Activated naive CD8-positive, alpha-beta T cell treated with anti-CD3 and anti-CD28 coated beads, Interleukin-2, amount 50 U/mL, for 24 hours (primary cell): ENCODE measurements around the gene BRIX1.
A peak's percentile ranks its signal among the peaks of the same experiment; 100 is the strongest.

ENCODE experiments used
- ATAC-seq: fragments of 150-1000 bp; cut with Tn5 transposase; one replicate; pipeline ENCODE4 v1.10.0; 2021
- DNase-seq: peaks from one replicate; pipeline ENCODE4 v3.0.0; 2021
- H3K27ac Mint-ChIP-seq: one replicate; pipeline ENCODE4 v1.8.0; 2021; ENCODE audit warnings: mild to moderate bottlenecking, mixed read lengths
- H3K27me3 Mint-ChIP-seq: one replicate; pipeline ENCODE4 v1.8.0; 2021; ENCODE audit warnings: mixed read lengths
- H3K36me3 Mint-ChIP-seq: one replicate; pipeline ENCODE4 v1.8.0; 2021; ENCODE audit warnings: low read depth, mixed read lengths
- H3K4me1 Mint-ChIP-seq: one replicate; pipeline ENCODE4 v1.8.0; 2021; ENCODE audit warnings: mixed read lengths
- H3K4me3 Mint-ChIP-seq: one replicate; pipeline ENCODE4 v1.8.0; 2021; ENCODE audit warnings: mild to moderate bottlenecking, moderate library complexity, mixed read lengths
- H3K9me3 Mint-ChIP-seq: one replicate; pipeline ENCODE4 v1.8.0; 2021; ENCODE audit warnings: mixed read lengths

Gene BRIX1, protein sequence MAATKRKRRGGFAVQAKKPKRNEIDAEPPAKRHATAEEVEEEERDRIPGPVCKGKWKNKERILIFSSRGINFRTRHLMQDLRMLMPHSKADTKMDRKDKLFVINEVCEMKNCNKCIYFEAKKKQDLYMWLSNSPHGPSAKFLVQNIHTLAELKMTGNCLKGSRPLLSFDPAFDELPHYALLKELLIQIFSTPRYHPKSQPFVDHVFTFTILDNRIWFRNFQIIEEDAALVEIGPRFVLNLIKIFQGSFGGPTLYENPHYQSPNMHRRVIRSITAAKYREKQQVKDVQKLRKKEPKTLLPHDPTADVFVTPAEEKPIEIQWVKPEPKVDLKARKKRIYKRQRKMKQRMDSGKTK

DNA sequence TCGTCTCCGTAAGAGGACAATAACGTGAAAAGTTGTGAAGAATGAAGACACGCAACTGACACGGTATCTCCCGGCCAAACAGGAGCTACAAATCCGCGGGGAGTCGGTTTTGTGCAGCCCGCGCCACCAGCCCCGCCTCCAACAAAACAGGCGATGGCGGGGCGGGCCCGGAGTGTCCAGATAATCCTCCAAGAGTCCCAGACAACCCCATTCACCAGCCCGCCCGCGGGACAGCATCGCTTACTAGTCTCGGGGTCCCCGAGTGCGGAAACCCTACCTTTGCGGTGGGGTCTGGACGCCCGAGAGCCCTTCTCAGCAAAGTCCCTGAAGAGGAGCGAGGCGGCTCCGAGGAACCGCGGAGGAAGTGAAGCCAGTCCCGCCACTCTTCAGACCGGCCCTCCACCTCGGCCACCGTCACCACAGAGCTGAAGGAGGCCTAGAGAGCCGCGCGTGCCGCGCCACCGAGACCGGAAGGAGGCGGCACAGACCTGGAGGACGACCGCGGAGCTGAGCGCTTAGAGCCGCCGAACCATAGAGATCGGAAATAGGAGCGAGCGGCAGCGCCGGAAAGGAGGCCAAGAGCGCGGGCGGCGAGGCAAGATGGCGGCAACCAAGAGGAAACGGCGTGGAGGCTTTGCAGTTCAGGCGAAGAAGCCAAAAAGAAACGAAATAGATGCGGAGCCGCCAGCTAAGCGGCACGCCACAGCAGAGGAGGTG is at the start of gene BRIX1, which contains the start of gene RAD1:
TSS of gene BRIX1 (plus strand) at position 573 of the 717 bp plus-strand sequence. CDS start at position 601, 28 bp downstream.
TSS of gene RAD1 (minus strand) at position 366 of the 717 bp plus-strand sequence. CDS start 612 bp downstream, outside the sequence.
- DNase-seq (peak; percentile 92), ATAC-seq (peak; percentile 99)
- Mint-ChIP-seq H3K27ac (no peak within 1 kb of the TSS), H3K27me3 (no peaks in the 10 kb centered on the region), H3K36me3 (peaks cover 47% of the 10 kb centered on the region), H3K4me3 (no peak within 1 kb of the TSS), H3K4me1 (peaks cover 38% of the 10 kb centered on the region), H3K9me3 (no peaks in the 10 kb centered on the region)

DNA sequence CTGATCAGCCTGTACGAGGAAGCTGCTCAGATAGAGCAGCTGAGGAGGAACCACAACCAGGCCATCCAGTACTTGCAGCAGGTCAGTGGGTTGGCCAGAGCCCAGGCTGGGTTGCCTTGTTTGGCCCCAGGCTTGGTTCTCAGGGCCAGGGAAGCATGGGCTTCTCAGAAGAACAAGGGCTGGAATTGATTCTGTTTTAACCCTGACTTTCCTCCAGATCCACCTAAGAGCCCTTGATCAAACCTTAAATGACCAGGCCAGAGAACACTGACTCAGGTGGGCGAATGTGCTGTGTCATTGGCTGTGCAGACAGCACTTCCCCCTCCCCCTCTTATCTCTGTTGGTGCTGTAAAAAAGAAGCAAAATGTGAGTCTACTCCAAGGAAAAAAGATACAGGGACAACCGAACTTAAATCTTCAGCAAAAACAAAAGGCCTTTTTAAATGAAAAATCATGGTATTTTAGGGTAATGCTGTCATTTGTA is 48.5 kb upstream of the BRIX1 start:
- DNase-seq (no peak), ATAC-seq (no peak)
- H3K9me3 Mint-ChIP-seq = no peaks in the 10 kb centered on the region
- no peak overlapping the region for H3K27ac Mint-ChIP-seq
- no peak overlapping the region for H3K4me3 Mint-ChIP-seq
- no peaks in the 10 kb centered on the region for H3K27me3 Mint-ChIP-seq
- no peaks in the 10 kb centered on the region for H3K4me1 Mint-ChIP-seq
- no peaks in the 10 kb centered on the region for H3K36me3 Mint-ChIP-seq

GRCh38 chr5:34867660-34868059 is 47.9 kb upstream of the BRIX1 start:
- H3K27me3 Mint-ChIP-seq = no peaks in the 10 kb centered on the region
- H3K27ac Mint-ChIP-seq = no peak overlapping the region
- no peaks in the 10 kb centered on the region for H3K9me3 Mint-ChIP-seq
- no peak overlapping the region for H3K4me3 Mint-ChIP-seq
- H3K4me1 Mint-ChIP-seq = no peaks in the 10 kb centered on the region
- H3K36me3 Mint-ChIP-seq = no peaks in the 10 kb centered on the region
- DNase-seq (no peak), ATAC-seq (no peak)

DNA sequence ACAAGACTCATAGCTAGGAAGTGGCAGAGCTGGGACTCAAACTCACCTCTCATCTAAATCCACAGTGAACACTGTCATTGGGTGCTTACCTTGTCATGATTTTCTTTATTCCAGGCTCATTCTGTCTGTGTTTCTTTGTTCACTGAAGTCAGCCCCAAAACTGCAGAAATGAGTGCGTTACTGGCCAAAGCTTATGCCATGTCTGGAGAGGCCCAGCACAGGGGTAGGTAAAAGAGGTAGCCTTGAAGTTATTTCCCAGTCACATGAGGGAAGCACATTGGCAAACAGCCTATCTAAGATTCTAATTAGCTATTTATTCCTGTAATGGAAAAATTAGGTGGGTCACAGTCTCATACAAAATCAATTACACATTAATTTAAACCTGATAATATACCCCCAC is 46.7 kb upstream of the BRIX1 start:
- no peaks in the 10 kb centered on the region for H3K9me3 Mint-ChIP-seq
- DNase-seq = no peak
- H3K36me3 Mint-ChIP-seq = no peaks in the 10 kb centered on the region
- no peaks in the 10 kb centered on the region for H3K27me3 Mint-ChIP-seq
- no peak for ATAC-seq
- H3K4me3 Mint-ChIP-seq = no peak overlapping the region
- H3K4me1 Mint-ChIP-seq = no peaks in the 10 kb centered on the region
- no peak overlapping the region for H3K27ac Mint-ChIP-seq

DNA sequence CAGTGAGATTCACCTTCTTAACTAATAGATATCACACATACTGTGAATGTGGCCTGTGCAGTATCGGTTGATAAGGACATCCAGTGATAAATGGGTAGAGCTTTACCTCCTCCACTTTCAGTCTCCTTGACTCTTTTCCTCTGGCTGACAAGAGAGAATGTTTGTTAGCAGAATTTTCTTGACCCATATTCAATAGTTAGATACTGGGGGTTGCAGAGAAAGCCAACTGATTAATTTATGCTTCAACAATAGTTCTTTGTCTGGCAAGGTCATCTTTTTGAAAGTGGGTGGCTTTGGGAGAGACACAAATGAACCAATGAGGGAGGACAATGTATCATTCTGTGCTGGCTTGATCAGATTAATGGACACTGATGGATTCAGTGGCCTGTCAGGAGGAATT is 46.3 kb upstream of the BRIX1 start:
- Mint-ChIP-seq H3K36me3 (no peaks in the 10 kb centered on the region), H3K4me3 (no peak overlapping the region), H3K9me3 (no peaks in the 10 kb centered on the region), H3K27ac (no peak overlapping the region), H3K4me1 (no peaks in the 10 kb centered on the region), H3K27me3 (no peaks in the 10 kb centered on the region)
- DNase-seq = no peak
- no peak for ATAC-seq

GRCh38 chr5:34870382-34870781 is 45.1 kb upstream of the BRIX1 start:
- Mint-ChIP-seq H3K27ac (no peak overlapping the region), H3K36me3 (no peaks in the 10 kb centered on the region), H3K4me1 (no peaks in the 10 kb centered on the region), H3K9me3 (no peaks in the 10 kb centered on the region), H3K4me3 (no peak overlapping the region), H3K27me3 (no peaks in the 10 kb centered on the region)
- ATAC-seq = no peak
- DNase-seq = no peak

- Mint-ChIP-seq H3K4me3 (no peak overlapping the region), H3K27ac (no peak overlapping the region)
Observed at GRCh38 chr5:34876275-34876674, 39.2 kb upstream of the BRIX1 start.

DNA sequence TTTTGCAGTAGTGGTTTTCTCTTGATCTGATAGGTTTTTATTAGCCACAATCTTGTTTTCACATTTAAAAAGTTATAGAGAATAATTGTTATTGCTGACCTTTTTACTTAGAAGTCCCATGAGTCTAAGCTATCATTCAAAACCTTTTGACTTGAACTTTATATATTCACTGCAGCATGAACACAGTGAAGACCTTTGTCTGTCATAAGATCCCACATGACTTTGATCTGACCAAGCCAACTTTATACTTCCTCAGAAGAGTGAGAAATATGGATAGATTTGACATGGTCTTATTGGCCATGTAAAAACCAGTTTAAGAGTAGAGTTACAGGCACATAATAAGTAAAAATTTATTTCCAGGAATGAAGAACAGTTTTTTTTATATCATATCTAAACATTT is 34.3 kb upstream of the BRIX1 start:
- no peak overlapping the region for H3K4me3 Mint-ChIP-seq
- peaks cover 3% of the 10 kb centered on the region for H3K36me3 Mint-ChIP-seq
- H3K27ac Mint-ChIP-seq = no peak overlapping the region
- DNase-seq (no peak), ATAC-seq (no peak)
- peaks cover 4% of the 10 kb centered on the region for H3K9me3 Mint-ChIP-seq
- peaks cover 6% of the 10 kb centered on the region for H3K27me3 Mint-ChIP-seq
- no peaks in the 10 kb centered on the region for H3K4me1 Mint-ChIP-seq

More at GRCh38 chr5:34876275-34876674, 39.2 kb upstream of the BRIX1 start:
- H3K27me3 Mint-ChIP-seq = peaks cover 5% of the 10 kb centered on the region
- H3K4me1 Mint-ChIP-seq = no peaks in the 10 kb centered on the region
- H3K9me3 Mint-ChIP-seq = peaks cover 6% of the 10 kb centered on the region
- ATAC-seq (no peak), DNase-seq (no peak)
- peaks cover 4% of the 10 kb centered on the region for H3K36me3 Mint-ChIP-seq

DNA sequence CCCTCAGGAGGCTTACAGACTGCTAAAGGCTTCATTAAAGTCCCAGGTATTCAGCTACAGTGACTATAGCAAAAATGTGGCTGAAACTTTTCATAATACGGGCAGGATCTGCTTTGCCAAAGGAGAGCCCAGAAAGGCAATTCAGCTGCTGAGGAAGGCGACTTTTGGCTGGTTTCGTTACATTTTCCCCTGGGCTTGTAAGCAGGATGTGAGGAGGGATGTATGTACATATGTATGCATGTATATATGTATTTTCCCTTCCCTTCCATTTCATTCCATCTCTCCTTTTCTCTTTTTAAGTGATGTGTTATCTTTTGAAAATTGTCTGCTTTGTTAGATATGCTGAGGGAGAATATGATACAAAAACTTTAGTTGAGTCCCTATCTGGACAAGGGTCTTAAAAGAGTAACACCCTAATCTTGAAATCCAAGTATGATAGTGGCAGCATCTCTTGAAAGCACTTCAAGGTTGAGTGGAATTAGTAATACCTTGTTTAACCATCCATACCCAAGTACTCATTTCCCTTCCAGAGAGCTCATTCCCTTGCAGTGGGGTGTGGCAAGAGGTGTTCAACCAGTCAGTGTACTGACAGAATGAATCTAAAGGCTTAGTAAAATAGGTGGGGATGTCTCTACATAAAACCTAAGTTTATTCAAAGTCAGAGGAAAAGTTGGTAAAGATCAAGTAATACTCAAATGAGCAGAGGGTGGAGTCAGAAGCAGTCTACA is 29.0 kb upstream of the BRIX1 start:
- DNase-seq (no peak), ATAC-seq (no peak)
- Mint-ChIP-seq H3K9me3 (no peaks in the 10 kb centered on the region), H3K36me3 (no peaks in the 10 kb centered on the region), H3K27me3 (peaks cover 5% of the 10 kb centered on the region), H3K4me1 (no peaks in the 10 kb centered on the region), H3K27ac (no peak overlapping the region), H3K4me3 (no peak overlapping the region)

DNA sequence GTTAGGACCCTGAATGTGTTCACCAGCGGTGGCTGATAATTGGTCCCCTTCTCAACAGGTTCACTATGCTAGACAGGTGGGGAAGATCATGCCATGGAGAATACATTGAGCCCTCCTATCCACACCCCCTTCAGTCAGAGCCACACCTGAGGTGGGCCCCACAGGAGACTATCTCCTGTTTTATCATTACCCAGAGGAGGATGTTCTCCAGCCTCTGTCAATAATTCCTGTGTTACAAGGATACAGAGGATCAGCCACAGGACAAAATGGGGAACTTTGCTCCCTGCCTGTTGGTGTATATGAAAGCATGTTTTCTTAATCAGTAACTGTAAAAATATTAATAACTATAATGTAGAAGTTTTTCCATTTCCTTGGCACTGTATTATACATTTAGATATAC is 26.1 kb upstream of the BRIX1 start:
- H3K4me1 Mint-ChIP-seq = no peaks in the 10 kb centered on the region
- H3K4me3 Mint-ChIP-seq = no peak overlapping the region
- no peak for ATAC-seq
- no peak overlapping the region for H3K27ac Mint-ChIP-seq
- no peaks in the 10 kb centered on the region for H3K36me3 Mint-ChIP-seq
- peaks cover 2% of the 10 kb centered on the region for H3K27me3 Mint-ChIP-seq
- no peak for DNase-seq
- H3K9me3 Mint-ChIP-seq = no peaks in the 10 kb centered on the region

DNA sequence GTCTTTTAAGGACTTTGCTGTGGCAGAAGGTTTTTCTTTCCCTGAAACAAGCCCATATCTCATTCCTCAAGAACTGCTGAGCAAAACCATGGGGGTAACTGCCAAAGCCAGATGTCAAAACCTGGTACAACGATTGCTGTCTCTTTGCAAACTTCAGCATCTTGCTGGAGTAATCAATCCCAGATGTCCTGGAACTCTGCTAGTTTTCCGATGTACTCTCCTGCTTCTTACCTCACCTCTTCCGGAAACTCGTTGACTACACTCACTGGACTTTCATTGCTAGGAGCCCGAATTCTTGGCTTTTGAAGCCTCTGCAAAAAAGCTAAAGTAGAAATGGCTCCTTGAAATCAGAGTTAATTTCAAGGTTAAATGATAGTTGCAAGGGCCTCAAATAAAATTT is 23.5 kb upstream of the BRIX1 start:
- Mint-ChIP-seq H3K27ac (no peak overlapping the region), H3K27me3 (peaks cover 2% of the 10 kb centered on the region), H3K36me3 (peaks cover 6% of the 10 kb centered on the region), H3K9me3 (no peaks in the 10 kb centered on the region), H3K4me1 (no peaks in the 10 kb centered on the region), H3K4me3 (no peak overlapping the region)
- ATAC-seq = no peak
- no peak for DNase-seq

GRCh38 chr5:34892414-34892813 is 23.1 kb upstream of the BRIX1 start:
- no peak for ATAC-seq
- Mint-ChIP-seq H3K27ac (no peak overlapping the region), H3K9me3 (no peaks in the 10 kb centered on the region), H3K4me3 (no peak overlapping the region), H3K4me1 (no peaks in the 10 kb centered on the region), H3K27me3 (no peaks in the 10 kb centered on the region), H3K36me3 (peaks cover 6% of the 10 kb centered on the region)
- DNase-seq = no peak

- Mint-ChIP-seq H3K9me3 (no peaks in the 10 kb centered on the region), H3K4me3 (no peak overlapping the region), H3K27me3 (no peaks in the 10 kb centered on the region), H3K4me1 (no peaks in the 10 kb centered on the region), H3K36me3 (peaks cover 6% of the 10 kb centered on the region), H3K27ac (no peak overlapping the region)
- ATAC-seq (no peak), DNase-seq (no peak)
Observed at GRCh38 chr5:34894716-34895115, 20.8 kb upstream of the BRIX1 start.

DNA sequence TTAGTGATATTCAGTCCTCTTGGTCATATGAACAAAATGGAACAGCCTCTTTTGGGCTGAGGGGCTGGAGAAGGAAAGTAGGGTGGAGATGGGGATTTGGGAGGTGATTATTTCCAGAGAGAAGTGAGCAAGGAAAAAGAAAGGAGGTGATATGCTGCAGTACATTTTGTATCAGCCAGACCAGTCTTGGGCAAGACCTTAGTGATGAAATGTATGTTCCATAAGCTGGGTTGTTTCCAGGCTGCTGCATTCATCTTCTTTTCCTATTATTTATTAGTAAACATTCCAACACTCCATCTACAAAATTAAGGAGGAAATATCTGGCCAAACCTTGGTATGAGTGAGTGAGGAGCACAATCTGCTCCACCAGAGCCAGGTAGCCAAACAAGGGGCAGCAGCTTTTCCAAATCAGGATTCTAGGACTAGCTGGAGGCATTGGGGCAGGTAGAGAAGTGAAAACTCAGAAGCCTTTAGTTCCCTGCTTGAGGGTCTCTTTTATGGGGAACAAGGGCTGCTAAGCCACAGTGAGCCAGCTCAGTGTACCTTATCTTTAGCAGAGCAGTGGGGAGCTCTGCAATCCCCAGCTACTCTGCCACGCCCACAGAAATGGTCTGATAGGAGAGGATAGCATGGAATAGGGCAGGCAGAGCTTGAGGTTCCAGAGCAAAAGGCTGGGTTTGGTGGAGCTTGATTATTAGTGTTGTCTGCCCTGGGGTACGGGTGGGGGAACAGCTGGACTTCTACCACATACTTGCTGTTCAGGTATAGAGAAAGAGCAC is 19.7 kb upstream of the BRIX1 start:
- Mint-ChIP-seq H3K9me3 (no peaks in the 10 kb centered on the region), H3K4me1 (no peaks in the 10 kb centered on the region), H3K4me3 (no peak overlapping the region), H3K27ac (no peak overlapping the region), H3K27me3 (no peaks in the 10 kb centered on the region), H3K36me3 (peaks cover 6% of the 10 kb centered on the region)
- ATAC-seq (no peak), DNase-seq (no peak)
